ENCODE measurements around the gene MED1. TPM values are rescaled to one million over a fixed set of nuclear protein-coding genes. Genes with fewer than 3 reads are reported as not detected.
"Not testable (repeated sequence)": the region's sequence is repeated elsewhere in the genome, so short reads cannot be mapped to it uniquely, and the experiment has no call there.

Gene MED1
- polyA plus RNA-seq, 3 donors from 2014 or later, result 8.6 to 27.2 (median 12.0) TPM

- peak overlapping the region; percentile 93 to 97 (median 94) for H3K4me3 Mint-ChIP-seq
- no peaks in the 10 kb centered on the region for H3K9me3 Mint-ChIP-seq
- H3K27ac Mint-ChIP-seq, result peak overlapping the region; percentile 91 to 96 (median 96)
- DNase-seq, result peak in 1 of 3 donors; percentile 3
- peaks cover 6 to 23% (median 13%) of the 10 kb centered on the region in 3 donors for H3K27me3 Mint-ChIP-seq (ENCODE audit: low read depth in 3 of 3)
- peaks cover 59 to 65% of the 10 kb centered on the region in 2 donors for H3K4me1 Mint-ChIP-seq
- H3K36me3 Mint-ChIP-seq, result no peaks in the 10 kb centered on the region
Measured at GRCh38 chr17:39462631-39463375, 11.7 kb upstream of the MED1 start.

GRCh38 chr17:39461926-39462569 is 11.0 kb upstream of the MED1 start:
- Mint-ChIP-seq H3K4me1 (peaks cover 53 to 57% of the 10 kb centered on the region in 2 donors), H3K4me3 (peak overlapping the region; percentile 93 to 97 (median 94)), H3K27ac (peak overlapping the region; percentile 95 to 99 (median 96)), H3K27me3 (ENCODE audit: low read depth in 3 of 3) (peaks cover 6 to 23% (median 13%) of the 10 kb centered on the region in 3 donors), H3K9me3 (no peaks in the 10 kb centered on the region), H3K36me3 (no peaks in the 10 kb centered on the region)
- no peak for DNase-seq

- Mint-ChIP-seq H3K4me1 (peaks cover 50 to 51% of the 10 kb centered on the region in 2 donors), H3K9me3 (no peaks in the 10 kb centered on the region)
Measured at GRCh38 chr17:39461113-39461925, 10.3 kb upstream of the MED1 start, which contains the start of gene CDK12. CDK12 (plus strand) TSS chr17:39461486; CDS start chr17:39462072, 586 bp downstream.

GRCh38 chr17:39455919-39456318 is 4.9 kb upstream of the MED1 start:
- DNase-seq, result no peak
- H3K27ac Mint-ChIP-seq, result no peak overlapping the region
- no peak overlapping the region for H3K4me3 Mint-ChIP-seq
- H3K27me3 Mint-ChIP-seq (ENCODE audit: low read depth in 3 of 3), result peaks cover 5 to 18% (median 13%) of the 10 kb centered on the region in 3 donors
- H3K4me1 Mint-ChIP-seq, result peaks cover 12 to 15% of the 10 kb centered on the region in 2 donors
- H3K36me3 Mint-ChIP-seq, result no peaks in the 10 kb centered on the region
- H3K9me3 Mint-ChIP-seq, result no peaks in the 10 kb centered on the region

More at GRCh38 chr17:39461113-39461925, 10.3 kb upstream of the MED1 start, which contains the start of gene CDK12:
- Mint-ChIP-seq H3K27me3 (ENCODE audit: low read depth in 3 of 3) (peaks cover 6 to 23% (median 13%) of the 10 kb centered on the region in 3 donors), H3K4me3 (peak within 1 kb of the TSS; percentile 93 to 97 (median 94)), H3K27ac (peak within 1 kb of the TSS; percentile 95 to 99 (median 96)), H3K36me3 (no peaks in the 10 kb centered on the region)
- DNase-seq, result peak; percentile 94 to 96 (median 96)

- Mint-ChIP-seq H3K36me3 (peaks cover 0 to 5% (median 4%) of the 10 kb centered on the region in 3 donors), H3K4me1 (peaks cover 19 to 27% of the 10 kb centered on the region in 2 donors), H3K27me3 (ENCODE audit: low read depth in 3 of 3) (peaks cover 4 to 5% (median 5%) of the 10 kb centered on the region in 3 donors), H3K4me3 (peak overlapping the region; percentile 93 to 98 (median 97)), H3K9me3 (no peaks in the 10 kb centered on the region), H3K27ac (peak overlapping the region; percentile 95 to 98 (median 97))
- DNase-seq, result no peak
Measured at GRCh38 chr17:39450051-39450450, 1.0 kb downstream of the MED1 start.

DNA sequence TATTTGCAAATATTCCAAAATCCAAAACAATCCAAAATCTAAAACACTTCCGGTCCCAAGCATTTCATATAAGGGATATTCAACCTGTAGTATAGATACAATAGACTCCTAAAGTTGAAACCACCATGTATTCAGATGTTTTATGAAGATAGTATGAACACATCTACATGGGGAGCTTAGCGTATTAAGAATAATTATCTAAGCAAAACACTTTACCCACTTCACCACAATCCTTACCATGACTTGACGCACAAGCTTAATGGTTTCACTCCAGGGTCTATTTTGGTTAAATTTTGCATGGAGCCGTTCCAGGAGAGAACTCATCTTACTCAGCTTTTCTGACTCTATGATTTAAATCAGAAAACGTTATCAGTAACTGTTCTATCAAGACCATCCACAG is 3.5 kb downstream of the MED1 start:
- Mint-ChIP-seq H3K4me1 (peaks cover 19 to 35% of the 10 kb centered on the region in 2 donors), H3K27ac (no peak overlapping the region), H3K4me3 (no peak overlapping the region), H3K9me3 (no peaks in the 10 kb centered on the region), H3K36me3 (peaks cover 8 to 15% (median 15%) of the 10 kb centered on the region in 3 donors), H3K27me3 (ENCODE audit: low read depth in 3 of 3) (peaks cover 2 to 5% (median 4%) of the 10 kb centered on the region in 3 donors)
- no peak for DNase-seq

DNA sequence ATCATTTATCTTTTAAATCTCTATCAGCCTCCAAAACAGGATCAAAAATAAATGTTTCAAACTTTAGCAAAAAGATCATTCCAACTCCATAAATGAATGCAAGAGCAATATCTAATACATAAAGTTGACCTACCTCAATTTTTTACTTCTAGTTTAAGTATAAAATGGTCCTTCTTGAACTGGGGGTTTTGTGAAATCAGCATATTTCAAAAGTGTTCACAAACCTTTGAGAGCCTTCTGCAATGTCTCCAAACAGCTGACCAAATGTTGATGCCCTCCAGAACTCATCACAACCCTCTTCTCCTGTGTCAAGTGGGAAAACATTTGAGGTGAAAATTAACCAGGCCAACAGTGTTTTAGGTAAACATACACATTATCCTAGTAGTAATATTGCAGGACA is 7.7 kb downstream of the MED1 start:
- H3K27ac Mint-ChIP-seq, result no peak overlapping the region
- no peaks in the 10 kb centered on the region for H3K9me3 Mint-ChIP-seq
- no peaks in the 10 kb centered on the region for H3K27me3 Mint-ChIP-seq (ENCODE audit: low read depth in 3 of 3)
- H3K4me3 Mint-ChIP-seq, result no peak overlapping the region
- peaks cover 1 to 23% of the 10 kb centered on the region in 2 donors for H3K4me1 Mint-ChIP-seq
- peaks cover 19 to 42% (median 36%) of the 10 kb centered on the region in 3 donors for H3K36me3 Mint-ChIP-seq
- DNase-seq, result no peak

DNA sequence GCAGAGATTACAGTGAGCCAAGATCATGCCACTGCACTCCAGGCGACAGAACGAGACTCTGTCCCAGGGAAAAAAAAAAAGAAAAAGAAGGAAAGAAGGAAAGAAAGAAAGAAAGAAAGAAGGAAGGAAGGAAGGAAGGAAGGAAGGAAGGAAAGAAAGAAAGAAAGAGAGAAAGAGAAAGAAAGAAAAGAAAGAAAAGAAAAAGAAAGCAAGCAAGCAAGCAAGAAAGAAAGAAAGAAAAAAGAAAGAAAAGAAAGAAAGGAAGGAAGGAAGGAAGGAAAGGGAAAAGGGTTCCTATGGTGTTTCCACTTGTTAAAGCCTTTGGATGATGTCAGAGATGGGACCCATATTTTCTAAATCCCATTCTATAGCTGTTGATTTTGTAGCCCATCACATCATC is 11.2 kb downstream of the MED1 start:
- H3K36me3 Mint-ChIP-seq, result peaks cover 19 to 41% (median 32%) of the 10 kb centered on the region in 3 donors

DNA sequence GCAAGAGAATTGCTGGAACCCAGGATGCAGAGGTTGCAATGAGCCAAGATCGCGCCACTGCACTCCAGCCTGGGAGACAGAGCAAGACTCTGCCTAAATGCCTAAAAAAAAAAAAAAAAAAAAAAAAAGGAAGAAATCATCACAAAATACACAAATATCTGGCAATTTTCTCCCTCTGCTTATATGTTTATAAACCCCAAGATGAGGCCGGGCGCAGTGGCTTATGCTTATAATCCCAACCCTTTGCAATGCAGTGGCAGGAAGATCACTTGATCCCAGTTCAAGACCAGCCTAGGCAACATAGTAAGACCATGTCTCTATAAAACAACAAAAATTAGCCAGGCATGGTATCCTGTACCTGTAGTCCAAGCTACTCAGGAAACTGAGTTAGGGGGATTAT is 21.5 kb downstream of the MED1 start:
- no peaks in the 10 kb centered on the region for H3K27me3 Mint-ChIP-seq (ENCODE audit: low read depth in 3 of 3)
- DNase-seq, result no peak
- H3K36me3 Mint-ChIP-seq, result peaks cover 13 to 28% (median 19%) of the 10 kb centered on the region in 3 donors
- H3K4me3 Mint-ChIP-seq, result no peak overlapping the region
- no peaks in the 10 kb centered on the region for H3K9me3 Mint-ChIP-seq
- peaks cover 0 to 6% of the 10 kb centered on the region in 2 donors for H3K4me1 Mint-ChIP-seq
- H3K27ac Mint-ChIP-seq, result no peak overlapping the region

More for the DNA sequence above, 11.2 kb downstream of the MED1 start:
- H3K27ac Mint-ChIP-seq; H3K27me3 Mint-ChIP-seq (ENCODE audit: low read depth in 3 of 3); H3K9me3 Mint-ChIP-seq; DNase-seq; H3K4me3 Mint-ChIP-seq: not testable (repeated sequence)
- peaks cover 0 to 15% of the 10 kb centered on the region in 2 donors for H3K4me1 Mint-ChIP-seq

GRCh38 chr17:39416141-39416540 is 34.9 kb downstream of the MED1 start:
- peaks cover 5 to 25% (median 15%) of the 10 kb centered on the region in 3 donors for H3K36me3 Mint-ChIP-seq

DNA sequence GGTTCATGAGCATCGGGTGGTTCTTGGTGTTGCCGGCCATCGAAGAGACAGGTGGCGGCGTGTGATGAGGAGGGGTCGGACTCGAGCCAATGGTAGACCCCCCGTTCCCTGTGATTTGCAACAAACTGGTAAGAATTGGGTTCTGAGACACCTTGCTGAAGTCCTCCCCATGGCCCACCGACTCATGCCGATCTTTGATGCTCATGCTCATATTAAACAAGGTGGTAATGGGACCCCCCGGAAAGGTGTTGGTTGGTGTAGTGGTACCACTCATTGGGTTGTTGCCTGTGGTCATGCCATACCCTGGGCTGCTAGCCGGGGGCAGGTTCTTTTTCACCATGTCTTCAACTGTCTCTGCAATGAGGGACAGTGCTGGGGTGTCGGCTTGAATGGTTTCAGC is 40.8 kb downstream of the MED1 start:
- no peaks in the 10 kb centered on the region for H3K9me3 Mint-ChIP-seq
- H3K4me1 Mint-ChIP-seq, result no peaks in the 10 kb centered on the region
- no peaks in the 10 kb centered on the region for H3K27me3 Mint-ChIP-seq (ENCODE audit: low read depth in 3 of 3)
- no peak overlapping the region for H3K27ac Mint-ChIP-seq
- no peak overlapping the region for H3K4me3 Mint-ChIP-seq
- no peak for DNase-seq
- H3K36me3 Mint-ChIP-seq, result peaks cover 16 to 42% (median 34%) of the 10 kb centered on the region in 3 donors

More at GRCh38 chr17:39416141-39416540, 34.9 kb downstream of the MED1 start:
- Mint-ChIP-seq H3K27ac (no peak overlapping the region), H3K27me3 (ENCODE audit: low read depth in 3 of 3) (no peaks in the 10 kb centered on the region), H3K4me3 (no peak overlapping the region), H3K9me3 (no peaks in the 10 kb centered on the region), H3K4me1 (no peaks in the 10 kb centered on the region)
- DNase-seq, result no peak

- Mint-ChIP-seq H3K4me1 (no peaks in the 10 kb centered on the region), H3K4me3 (no peak overlapping the region), H3K36me3 (peaks cover 12 to 35% (median 28%) of the 10 kb centered on the region in 3 donors), H3K27me3 (ENCODE audit: low read depth in 3 of 3) (no peaks in the 10 kb centered on the region), H3K27ac (peak overlapping the region in 1 of 6 donors; percentile 11), H3K9me3 (no peaks in the 10 kb centered on the region)
- DNase-seq, result no peak
Measured at GRCh38 chr17:39408360-39408759, 42.7 kb downstream of the MED1 start.

GRCh38 chr17:39406951-39407350 is 44.1 kb downstream of the MED1 start:
- Mint-ChIP-seq H3K4me1 (peaks cover 6 to 7% of the 10 kb centered on the region in 2 donors), H3K36me3 (peaks cover 12 to 31% (median 28%) of the 10 kb centered on the region in 3 donors), H3K4me3 (no peak overlapping the region), H3K27ac (no peak overlapping the region), H3K27me3 (ENCODE audit: low read depth in 3 of 3) (peaks cover 1 to 6% (median 5%) of the 10 kb centered on the region in 3 donors), H3K9me3 (no peaks in the 10 kb centered on the region)
- no peak for DNase-seq

Measured in immature natural killer cell (primary cell).